ENCODE measurements around the gene PAK6.

The PAK6 gene

GRCh38 chr15:40255033-40255432 lies 16.2 kb downstream of the PAK6 start:
- DNase-seq (ENCODE audit: low spot score), result no peak

DNA sequence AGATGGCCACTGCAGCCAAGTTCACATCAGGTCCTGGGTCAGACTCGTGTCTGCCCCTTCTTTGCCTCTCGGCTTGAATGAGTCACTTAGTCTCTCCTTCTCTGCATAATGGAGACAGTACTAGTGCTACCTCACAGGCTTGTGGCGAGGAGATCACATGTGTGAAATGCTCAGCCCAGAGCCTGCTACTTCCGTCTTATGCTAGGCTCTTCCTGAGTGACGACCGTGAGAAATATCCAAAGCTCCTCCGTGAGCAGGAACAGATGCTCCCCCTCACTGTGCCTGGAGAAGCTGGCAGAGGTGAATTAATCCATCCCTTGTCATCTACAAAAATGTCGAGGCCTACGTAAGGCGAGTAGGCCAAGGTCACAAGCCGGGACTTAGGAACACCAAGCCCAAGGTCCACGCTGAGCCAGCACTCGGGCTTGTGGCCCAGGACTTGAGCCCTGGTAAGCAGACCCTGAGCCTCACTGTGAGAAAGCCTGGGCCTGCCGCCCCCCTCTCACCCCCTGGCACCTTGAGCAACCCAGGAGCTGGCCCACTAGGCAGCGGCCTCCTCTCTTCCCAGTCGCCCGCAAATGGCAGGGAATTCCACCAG lies 17.9 kb downstream of the PAK6 start:
- no peak for DNase-seq (ENCODE audit: low spot score)

- no peak for DNase-seq (ENCODE audit: low spot score)
These were observed 19.0 kb downstream of the PAK6 start for GRCh38 chr15:40257656-40258450.

DNA sequence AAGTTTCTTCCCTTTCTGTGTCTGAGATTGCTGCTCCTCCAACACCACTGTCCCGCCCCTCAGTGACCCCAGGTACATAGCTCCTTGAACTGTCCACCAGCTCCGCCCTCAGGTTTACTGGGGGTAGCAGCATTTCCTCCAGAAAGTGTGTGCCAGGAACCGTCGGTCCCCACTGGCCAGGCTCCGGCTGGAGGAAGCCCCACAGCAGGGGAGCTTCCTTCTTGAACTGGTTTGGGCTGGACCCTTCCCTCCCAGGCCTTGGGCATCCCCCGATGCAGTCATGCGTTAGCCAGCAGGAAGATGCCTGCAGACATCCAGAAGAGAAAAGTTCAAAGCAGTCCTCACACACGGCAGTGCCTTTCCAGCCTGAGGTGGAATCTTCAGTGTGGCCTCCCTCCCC lies 19.7 kb downstream of the PAK6 start:
- DNase-seq (ENCODE audit: low spot score), result no peak

- no peak for DNase-seq (ENCODE audit: low spot score)
These were observed 20.2 kb downstream of the PAK6 start for GRCh38 chr15:40259021-40259420.

GRCh38 chr15:40263024-40263754 lies 24.3 kb downstream of the PAK6 start:
- no peak for DNase-seq (ENCODE audit: low spot score)

- no peak for DNase-seq (ENCODE audit: low spot score)
These were observed 25.7 kb downstream of the PAK6 start for GRCh38 chr15:40264321-40265153.

GRCh38 chr15:40265355-40265754 lies 26.5 kb downstream of the PAK6 start:
- no peak for DNase-seq (ENCODE audit: low spot score)

- DNase-seq (ENCODE audit: low spot score), result no peak
These were observed 27.0 kb downstream of the PAK6 start for GRCh38 chr15:40265875-40266274.

- DNase-seq (ENCODE audit: low spot score), result peak; percentile 91
These were observed 28.0 kb downstream of the PAK6 start for GRCh38 chr15:40266828-40267304.

DNA sequence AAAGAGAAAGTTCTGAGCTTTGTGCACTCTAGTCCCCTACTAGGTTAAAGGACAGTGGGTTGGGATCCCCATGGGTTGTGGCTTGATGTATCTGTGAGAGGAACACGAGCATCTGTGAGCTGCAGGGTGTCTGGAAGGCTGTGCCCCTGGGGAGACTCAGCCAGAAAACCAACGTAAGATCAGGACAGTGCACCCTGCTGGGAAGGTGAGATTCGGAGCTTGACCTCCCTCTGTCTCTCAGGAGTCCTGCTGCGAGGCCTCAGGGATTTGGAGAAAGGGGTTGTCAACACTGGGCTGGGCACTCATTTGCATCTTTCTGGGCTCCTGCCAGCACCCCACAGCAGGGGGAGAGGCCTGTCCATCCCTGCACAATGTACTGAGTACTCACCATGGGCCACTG lies 28.8 kb downstream of the PAK6 start:
- DNase-seq (ENCODE audit: low spot score), result no peak

DNA sequence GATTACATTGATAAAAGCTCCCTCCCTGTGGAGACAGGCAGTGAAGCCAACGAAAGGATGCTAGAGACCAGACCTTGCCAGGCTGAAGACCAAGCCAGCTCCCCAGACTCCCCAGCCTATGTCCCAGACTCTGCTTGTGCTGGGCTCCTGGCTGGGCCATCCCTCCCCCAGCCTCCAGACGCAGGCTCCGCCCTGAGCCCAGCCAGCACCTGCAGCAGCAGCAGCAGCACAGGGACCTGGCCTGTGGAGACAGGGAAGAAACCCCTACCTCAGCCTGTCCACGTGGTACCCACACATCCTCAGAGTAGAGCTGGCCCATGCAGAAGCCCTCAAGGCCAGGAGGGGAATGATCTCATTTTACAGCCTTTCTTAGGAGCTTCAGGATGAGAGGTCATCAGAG lies 30.7 kb downstream of the PAK6 start:
- DNase-seq (ENCODE audit: low spot score), result no peak

DNA sequence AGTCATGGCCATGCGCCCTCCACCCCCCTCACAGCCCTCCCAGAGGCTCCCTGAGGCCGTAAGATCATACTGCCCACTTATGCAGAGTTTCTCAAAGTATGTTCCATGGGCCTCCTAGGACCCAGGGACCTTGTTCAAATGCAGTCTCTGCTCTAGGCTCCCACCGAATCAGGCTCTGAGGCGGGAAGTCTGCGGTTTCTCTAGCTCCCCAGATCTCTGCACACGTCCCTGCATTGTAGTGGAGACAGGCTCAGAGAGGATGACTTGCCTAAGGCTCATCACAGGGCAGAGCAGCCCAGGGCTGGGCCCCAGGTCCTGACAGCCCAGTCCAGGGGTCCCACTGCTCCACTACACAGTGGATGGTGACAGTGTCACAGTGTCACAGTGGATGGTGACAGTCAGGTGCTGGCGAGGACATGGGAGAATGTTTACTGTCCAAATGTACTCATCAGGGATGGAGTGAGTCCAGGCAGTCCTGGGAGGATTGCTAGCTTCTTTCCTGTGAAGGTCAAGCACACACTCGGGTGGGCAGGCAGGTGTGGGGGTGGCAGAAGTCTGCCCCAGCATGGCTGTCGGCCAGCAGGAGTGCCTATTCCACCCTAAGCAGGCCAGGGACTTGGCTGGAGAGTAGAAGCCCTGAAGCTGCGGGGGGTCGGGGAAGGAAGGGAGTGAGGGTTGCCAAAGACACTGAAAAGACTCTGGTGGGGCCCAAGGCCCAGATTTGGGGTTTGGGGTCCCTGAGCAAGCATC lies 31.6 kb downstream of the PAK6 start:
- DNase-seq (ENCODE audit: low spot score), result no peak

GRCh38 chr15:40271685-40272484 lies 33.0 kb downstream of the PAK6 start:
- no peak for DNase-seq (ENCODE audit: low spot score)

- DNase-seq (ENCODE audit: low spot score), result no peak
These were observed 33.7 kb downstream of the PAK6 start for GRCh38 chr15:40272485-40273056.

- no peak for DNase-seq (ENCODE audit: low spot score)
These were observed 34.6 kb downstream of the PAK6 start for GRCh38 chr15:40273428-40273827.

- DNase-seq (ENCODE audit: low spot score), result peak; percentile 84
These were observed 35.7 kb downstream of the PAK6 start for GRCh38 chr15:40274350-40275274.

- DNase-seq (ENCODE audit: low spot score), result no peak
These were observed 36.7 kb downstream of the PAK6 start for GRCh38 chr15:40275523-40275922.

DNA sequence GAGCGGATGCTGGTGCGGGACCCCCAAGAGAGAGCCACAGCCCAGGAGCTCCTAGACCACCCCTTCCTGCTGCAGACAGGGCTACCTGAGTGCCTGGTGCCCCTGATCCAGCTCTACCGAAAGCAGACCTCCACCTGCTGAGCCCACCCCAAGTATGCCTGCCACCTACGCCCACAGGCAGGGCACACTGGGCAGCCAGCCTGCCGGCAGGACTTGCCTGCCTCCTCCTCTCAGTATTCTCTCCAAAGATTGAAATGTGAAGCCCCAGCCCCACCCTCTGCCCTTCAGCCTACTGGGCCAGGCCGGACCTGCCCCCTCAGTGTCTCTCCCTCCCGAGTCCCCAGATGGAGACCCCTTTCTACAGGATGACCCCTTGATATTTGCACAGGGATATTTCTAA lies 37.1 kb downstream of the PAK6 start:
- no peak for DNase-seq (ENCODE audit: low spot score)

All from RKO (cell line).